C4-2B (cell line): ENCODE measurements around the gene CASP3.

Experiments
- ZFX ChIP-seq: fragments of 450-650 bp; IDR thresholded peaks from 2 replicates; pipeline ENCODE4 v1.6.1; 2017
- TF ChIP-seq, protein P1 (sequence below): fragments of 450-650 bp; conservative IDR thresholded peaks from 2 replicates; pipeline ENCODE4 v1.5.1; 2017; ENCODE audit warnings: mild to moderate bottlenecking

DNA sequence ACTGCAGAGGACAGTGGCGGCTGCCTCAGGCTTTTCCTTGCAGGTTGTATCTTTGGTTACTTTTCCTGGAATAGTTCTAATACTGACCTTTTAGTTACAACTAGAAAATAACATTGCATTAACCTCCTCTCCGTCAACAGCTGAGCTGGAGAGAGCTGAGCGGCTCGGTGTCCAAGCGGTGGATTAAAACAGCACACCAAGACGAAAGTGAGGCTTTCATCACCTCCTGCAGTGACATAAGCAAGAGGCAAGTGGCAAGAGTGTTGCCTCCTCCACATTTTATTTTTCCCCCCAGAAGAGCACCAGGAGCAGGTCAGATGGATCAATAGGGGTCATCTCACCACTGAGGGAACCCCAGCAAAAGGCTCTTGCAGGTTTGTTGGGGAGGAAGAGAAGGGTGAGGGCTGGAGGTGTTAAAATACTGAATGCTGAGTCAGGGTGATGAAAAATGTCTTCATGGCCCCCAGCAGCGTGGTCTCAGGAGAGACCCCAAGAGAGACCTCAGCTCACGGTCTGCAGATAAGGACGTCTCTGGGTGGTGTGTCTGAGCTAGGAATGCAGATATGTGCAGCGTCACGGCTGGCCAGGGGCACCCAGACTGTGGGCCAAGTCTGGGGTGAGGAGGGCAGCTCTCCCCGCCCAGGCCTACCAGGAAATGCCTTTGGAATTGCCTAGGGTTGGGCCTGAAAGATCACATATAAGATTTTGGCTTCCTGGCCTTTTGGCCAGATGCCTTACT, 50.3 kb downstream of the CASP3 start:
- TF ChIP-seq, protein P1, sequence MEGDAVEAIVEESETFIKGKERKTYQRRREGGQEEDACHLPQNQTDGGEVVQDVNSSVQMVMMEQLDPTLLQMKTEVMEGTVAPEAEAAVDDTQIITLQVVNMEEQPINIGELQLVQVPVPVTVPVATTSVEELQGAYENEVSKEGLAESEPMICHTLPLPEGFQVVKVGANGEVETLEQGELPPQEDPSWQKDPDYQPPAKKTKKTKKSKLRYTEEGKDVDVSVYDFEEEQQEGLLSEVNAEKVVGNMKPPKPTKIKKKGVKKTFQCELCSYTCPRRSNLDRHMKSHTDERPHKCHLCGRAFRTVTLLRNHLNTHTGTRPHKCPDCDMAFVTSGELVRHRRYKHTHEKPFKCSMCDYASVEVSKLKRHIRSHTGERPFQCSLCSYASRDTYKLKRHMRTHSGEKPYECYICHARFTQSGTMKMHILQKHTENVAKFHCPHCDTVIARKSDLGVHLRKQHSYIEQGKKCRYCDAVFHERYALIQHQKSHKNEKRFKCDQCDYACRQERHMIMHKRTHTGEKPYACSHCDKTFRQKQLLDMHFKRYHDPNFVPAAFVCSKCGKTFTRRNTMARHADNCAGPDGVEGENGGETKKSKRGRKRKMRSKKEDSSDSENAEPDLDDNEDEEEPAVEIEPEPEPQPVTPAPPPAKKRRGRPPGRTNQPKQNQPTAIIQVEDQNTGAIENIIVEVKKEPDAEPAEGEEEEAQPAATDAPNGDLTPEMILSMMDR = no peak
- no peak for TF ChIP-seq ZFX
